C4-2B (cell line): ENCODE results near the gene C5orf24.

Experiments
- ZFX ChIP-seq: fragments of 450-650 bp; IDR thresholded peaks from 2 replicates; pipeline ENCODE4 v1.6.1; 2017
- TF ChIP-seq, protein P1 (sequence below): fragments of 450-650 bp; conservative IDR thresholded peaks from 2 replicates; pipeline ENCODE4 v1.5.1; 2017; ENCODE audit warnings: mild to moderate bottlenecking

DNA sequence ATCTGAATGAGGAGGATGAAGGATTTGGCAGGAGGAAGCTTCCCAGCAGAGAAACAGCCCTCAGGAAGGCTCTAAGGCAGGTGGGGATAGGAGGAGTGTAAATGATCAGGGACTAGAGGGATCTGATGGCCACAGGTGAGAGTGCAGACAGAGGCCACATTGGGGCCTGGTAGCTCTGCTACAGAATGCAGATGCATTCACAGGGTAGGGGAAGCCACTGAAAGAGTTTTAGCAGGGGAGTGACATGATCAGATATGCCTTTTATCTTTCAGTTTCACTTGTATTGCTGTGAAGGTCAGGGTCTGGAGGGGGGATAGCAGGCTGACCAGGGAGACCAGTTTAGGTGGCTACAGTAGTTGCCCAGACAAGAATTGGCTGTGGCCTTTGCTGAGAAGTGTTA lies 31.4 kb downstream of the C5orf24 start:
- TF ChIP-seq, protein P1, sequence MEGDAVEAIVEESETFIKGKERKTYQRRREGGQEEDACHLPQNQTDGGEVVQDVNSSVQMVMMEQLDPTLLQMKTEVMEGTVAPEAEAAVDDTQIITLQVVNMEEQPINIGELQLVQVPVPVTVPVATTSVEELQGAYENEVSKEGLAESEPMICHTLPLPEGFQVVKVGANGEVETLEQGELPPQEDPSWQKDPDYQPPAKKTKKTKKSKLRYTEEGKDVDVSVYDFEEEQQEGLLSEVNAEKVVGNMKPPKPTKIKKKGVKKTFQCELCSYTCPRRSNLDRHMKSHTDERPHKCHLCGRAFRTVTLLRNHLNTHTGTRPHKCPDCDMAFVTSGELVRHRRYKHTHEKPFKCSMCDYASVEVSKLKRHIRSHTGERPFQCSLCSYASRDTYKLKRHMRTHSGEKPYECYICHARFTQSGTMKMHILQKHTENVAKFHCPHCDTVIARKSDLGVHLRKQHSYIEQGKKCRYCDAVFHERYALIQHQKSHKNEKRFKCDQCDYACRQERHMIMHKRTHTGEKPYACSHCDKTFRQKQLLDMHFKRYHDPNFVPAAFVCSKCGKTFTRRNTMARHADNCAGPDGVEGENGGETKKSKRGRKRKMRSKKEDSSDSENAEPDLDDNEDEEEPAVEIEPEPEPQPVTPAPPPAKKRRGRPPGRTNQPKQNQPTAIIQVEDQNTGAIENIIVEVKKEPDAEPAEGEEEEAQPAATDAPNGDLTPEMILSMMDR = no peak
- TF ChIP-seq ZFX = no peak
